ENCODE results near the gene ADGRL3.

DNA sequence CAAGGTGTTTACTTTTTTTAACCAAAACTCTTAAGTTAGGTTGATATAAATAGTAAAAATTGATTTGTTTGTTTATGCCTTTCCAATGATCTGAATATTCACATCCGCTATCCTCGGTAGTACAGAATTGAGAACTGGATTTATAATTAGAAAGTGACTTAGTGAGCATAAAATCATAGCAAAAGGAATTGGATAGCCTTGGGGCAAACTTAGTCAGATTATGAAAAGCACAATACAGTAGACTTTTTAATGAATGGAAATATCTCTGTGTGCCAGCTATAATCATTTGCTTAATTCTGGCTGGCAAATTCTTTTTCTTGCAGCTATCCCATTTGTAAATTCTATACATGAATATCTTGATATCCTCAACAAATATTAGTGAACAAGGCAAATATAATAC is 713.5 kb downstream of the ADGRL3 start:
- no peak for TF ChIP-seq YY1 (tag by site-specific recombination; IDR thresholded peaks at IDR 0.05)
- TF ChIP-seq, protein P1, sequence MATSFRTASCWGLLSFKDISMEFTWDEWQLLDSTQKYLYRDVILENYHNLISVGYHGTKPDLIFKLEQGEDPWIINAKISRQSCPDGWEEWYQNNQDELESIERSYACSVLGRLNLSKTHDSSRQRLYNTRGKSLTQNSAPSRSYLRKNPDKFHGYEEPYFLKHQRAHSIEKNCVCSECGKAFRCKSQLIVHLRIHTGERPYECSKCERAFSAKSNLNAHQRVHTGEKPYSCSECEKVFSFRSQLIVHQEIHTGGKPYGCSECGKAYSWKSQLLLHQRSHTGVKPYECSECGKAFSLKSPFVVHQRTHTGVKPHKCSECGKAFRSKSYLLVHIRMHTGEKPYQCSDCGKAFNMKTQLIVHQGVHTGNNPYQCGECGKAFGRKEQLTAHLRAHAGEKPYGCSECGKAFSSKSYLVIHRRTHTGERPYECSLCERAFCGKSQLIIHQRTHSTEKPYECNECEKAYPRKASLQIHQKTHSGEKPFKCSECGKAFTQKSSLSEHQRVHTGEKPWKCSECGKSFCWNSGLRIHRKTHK (tag by site-specific recombination; IDR thresholded peaks at IDR 0.05): no peak
- no peak for TF ChIP-seq ZNF549 (tag by site-specific recombination; IDR thresholded peaks at IDR 0.05)
- TF ChIP-seq ZNF335 (tag by site-specific recombination; conservative IDR thresholded peaks at IDR 0.05): no peak
- TF ChIP-seq, protein P2, sequence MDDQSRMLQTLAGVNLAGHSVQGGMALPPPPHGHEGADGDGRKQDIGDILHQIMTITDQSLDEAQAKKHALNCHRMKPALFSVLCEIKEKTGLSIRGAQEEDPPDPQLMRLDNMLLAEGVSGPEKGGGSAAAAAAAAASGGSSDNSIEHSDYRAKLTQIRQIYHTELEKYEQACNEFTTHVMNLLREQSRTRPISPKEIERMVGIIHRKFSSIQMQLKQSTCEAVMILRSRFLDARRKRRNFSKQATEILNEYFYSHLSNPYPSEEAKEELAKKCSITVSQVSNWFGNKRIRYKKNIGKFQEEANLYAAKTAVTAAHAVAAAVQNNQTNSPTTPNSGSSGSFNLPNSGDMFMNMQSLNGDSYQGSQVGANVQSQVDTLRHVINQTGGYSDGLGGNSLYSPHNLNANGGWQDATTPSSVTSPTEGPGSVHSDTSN (CRISPR knock-in tag; IDR thresholded peaks at IDR 0.05): no peak
- TF ChIP-seq REST (tag by site-specific recombination; IDR thresholded peaks at IDR 0.05): no peak
- no peak for TF ChIP-seq YY2 (tag by site-specific recombination; IDR thresholded peaks at IDR 0.05)

Data from HEK293 (cell line).